ENCODE measurements around the gene TMEM45A.

GRCh38 chr3:100586832-100587231, 94.4 kb downstream of the TMEM45A start:
- TF ChIP-seq POLR2A (IDR thresholded peaks at IDR 0.05; ENCODE audit: low read length) (no peak), GATA1 (IDR thresholded peaks at IDR 0.05; ENCODE audit: low read depth, low read length) (no peak)
